Measurements from ENCODE around the gene PPFIBP1. TPM values are rescaled to one million over a fixed set of nuclear protein-coding genes. Genes with fewer than 3 reads are reported as not detected.
A peak's percentile ranks its signal among the peaks of the same experiment; 100 is the strongest.

Gene PPFIBP1
- total and polyA plus RNA-seq, 8 donors, result 6.6 to 254 (median 50.0) TPM

GRCh38 chr12:27517546-27517945 lies 6.5 kb upstream of the PPFIBP1 start:
- TF ChIP-seq POLR2AphosphoS5 (IDR thresholded peaks at IDR 0.05), result no peak
- no peak for TF ChIP-seq EP300 (IDR thresholded peaks at IDR 0.05)
- TF ChIP-seq POLR2A (IDR thresholded peaks at IDR 0.05), result no peak
- TF ChIP-seq, protein P1, sequence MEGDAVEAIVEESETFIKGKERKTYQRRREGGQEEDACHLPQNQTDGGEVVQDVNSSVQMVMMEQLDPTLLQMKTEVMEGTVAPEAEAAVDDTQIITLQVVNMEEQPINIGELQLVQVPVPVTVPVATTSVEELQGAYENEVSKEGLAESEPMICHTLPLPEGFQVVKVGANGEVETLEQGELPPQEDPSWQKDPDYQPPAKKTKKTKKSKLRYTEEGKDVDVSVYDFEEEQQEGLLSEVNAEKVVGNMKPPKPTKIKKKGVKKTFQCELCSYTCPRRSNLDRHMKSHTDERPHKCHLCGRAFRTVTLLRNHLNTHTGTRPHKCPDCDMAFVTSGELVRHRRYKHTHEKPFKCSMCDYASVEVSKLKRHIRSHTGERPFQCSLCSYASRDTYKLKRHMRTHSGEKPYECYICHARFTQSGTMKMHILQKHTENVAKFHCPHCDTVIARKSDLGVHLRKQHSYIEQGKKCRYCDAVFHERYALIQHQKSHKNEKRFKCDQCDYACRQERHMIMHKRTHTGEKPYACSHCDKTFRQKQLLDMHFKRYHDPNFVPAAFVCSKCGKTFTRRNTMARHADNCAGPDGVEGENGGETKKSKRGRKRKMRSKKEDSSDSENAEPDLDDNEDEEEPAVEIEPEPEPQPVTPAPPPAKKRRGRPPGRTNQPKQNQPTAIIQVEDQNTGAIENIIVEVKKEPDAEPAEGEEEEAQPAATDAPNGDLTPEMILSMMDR (IDR thresholded peaks at IDR 0.05), result no peak
- intact Hi-C loops (cut with DNase I; ENCODE audit: low total_unique reads), result no loop called here
- no peaks in the 10 kb centered on the region for H3K9me3 ChIP-seq
- 71 to 96% (median 94%) methylated on average over 3 of the region's 3 CpGs for WGBS, 5 donors
- H3K36me3 ChIP-seq, result no peaks in the 10 kb centered on the region
- no peak overlapping the region for H3K4me3 ChIP-seq
- peaks cover 0 to under 1% (median 0%) of the 10 kb centered on the region in 4 donors for H3K4me1 ChIP-seq
- DNase-seq, result no peak
- no peaks in the 10 kb centered on the region for H3K27me3 ChIP-seq
- no peak overlapping the region for H3K27ac ChIP-seq

DNA sequence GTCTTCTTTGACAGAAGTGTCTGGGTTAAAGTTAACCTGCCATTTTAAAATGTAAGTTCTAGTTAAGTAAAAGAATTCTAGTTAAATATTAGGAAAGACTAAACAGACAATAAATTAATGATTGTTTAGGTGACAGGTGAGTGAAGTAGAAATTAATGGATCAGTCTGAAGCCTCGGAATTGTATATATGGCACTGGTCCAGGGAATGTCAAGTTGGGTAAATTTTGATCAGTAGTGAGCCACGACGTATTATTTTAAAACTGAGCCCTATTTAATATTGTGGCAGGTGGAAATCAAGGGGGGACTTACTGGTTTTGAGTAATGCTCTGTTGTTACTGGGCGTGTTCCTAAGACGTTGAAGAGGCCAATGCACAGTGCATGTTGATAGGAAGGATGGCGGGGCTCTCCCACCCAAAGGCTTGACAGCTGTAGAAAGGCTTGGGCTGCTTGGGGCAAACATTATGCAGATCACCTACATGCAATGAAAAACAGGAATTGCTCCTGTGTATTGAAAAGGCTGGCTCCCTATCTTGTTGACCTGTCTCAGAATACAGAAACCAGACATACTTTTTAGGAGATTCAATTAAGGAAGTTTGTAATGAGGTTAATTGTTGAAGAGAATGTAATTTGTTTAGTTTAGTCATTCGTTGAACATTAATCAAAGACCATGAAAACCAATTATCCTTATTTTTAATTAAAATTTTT lies 5.9 kb upstream of the PPFIBP1 start:
- no peak for DNase-seq
- 69 to 76% (median 74%) methylated on average over 7 of the region's 7 CpGs for WGBS, 5 donors
- no peaks in the 10 kb centered on the region for H3K9me3 ChIP-seq
- no peaks in the 10 kb centered on the region for H3K36me3 ChIP-seq
- TF ChIP-seq POLR2AphosphoS5 (IDR thresholded peaks at IDR 0.05) (no peak), EP300 (IDR thresholded peaks at IDR 0.05) (no peak), POLR2A (IDR thresholded peaks at IDR 0.05) (no peak)
- TF ChIP-seq, protein P1 (IDR thresholded peaks at IDR 0.05), result no peak
- H3K4me3 ChIP-seq, result no peak overlapping the region
- no peak overlapping the region for H3K27ac ChIP-seq
- peaks cover 0 to 6% (median 4%) of the 10 kb centered on the region in 4 donors for H3K4me1 ChIP-seq
- H3K27me3 ChIP-seq, result no peaks in the 10 kb centered on the region
- intact Hi-C loops (cut with DNase I; ENCODE audit: low total_unique reads), result no loop called here

DNA sequence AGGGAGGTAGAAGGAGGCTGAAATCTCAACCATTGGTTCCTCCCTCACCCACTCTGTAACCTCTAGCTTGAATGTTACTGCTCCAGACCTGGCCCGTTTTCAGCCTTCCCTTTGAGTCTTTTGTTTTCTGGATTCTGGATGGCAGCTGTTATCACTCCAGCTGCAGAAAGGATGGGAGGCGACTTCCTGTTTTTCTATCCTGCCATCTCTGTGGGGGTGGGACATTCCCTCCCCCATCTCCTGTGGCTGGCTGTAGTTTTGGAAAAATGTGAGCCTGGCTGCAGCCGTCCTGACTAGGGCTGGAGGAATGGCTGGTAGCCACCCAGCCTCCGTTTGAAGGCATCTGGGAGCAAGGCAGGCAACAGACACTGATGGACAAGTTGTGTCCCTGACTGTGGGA lies 2.9 kb upstream of the PPFIBP1 start:
- Histone ChIP-seq H3K4me1 (peaks cover 0 to 18% (median 11%) of the 10 kb centered on the region in 4 donors), H3K27me3 (no peaks in the 10 kb centered on the region), H3K36me3 (no peaks in the 10 kb centered on the region), H3K27ac (peak overlapping the region in 2 of 5 donors; percentile 5 to 15), H3K4me3 (no peak overlapping the region), H3K9me3 (no peaks in the 10 kb centered on the region)
- DNase-seq, result peak in 1 of 2 donors; percentile 64
- WGBS, 5 donors, result 62 to 70% (median 66%) methylated on average over 4 of the region's 4 CpGs
- intact Hi-C loops (cut with DNase I; ENCODE audit: low total_unique reads), result loop anchor here (10.0 kb wide), 1 partner anchor 114 kb away; no protein-coding TSS in a partner anchor
- no peak for TF ChIP-seq POLR2AphosphoS5 (IDR thresholded peaks at IDR 0.05)
- TF ChIP-seq, protein P1 (IDR thresholded peaks at IDR 0.05), result no peak
- no peak for TF ChIP-seq EP300 (IDR thresholded peaks at IDR 0.05)
- TF ChIP-seq POLR2A (IDR thresholded peaks at IDR 0.05), result no peak

DNA sequence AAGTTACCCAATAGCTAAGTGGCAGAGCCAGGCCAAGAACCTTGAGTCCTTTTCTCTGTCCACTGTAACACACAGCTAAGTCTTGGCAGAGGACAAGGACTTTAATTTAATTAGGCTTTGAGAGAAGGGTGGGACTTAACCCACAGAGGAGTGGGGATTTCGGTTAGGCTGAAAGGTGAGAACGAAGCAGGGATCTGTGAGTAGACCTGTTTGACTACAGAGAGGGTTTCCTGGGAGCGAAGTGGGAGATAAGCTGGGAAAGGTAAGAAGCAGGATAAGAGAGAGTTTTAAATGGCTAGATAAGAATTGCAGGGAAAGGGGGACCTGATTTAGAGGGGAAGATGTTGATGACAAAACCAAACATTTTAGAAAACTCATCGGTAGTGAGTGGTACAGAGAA lies 2.0 kb upstream of the PPFIBP1 start:
- DNase-seq, result no peak
- Histone ChIP-seq H3K4me1 (peaks cover 0 to 25% (median 14%) of the 10 kb centered on the region in 4 donors), H3K4me3 (no peak overlapping the region), H3K36me3 (no peaks in the 10 kb centered on the region), H3K27me3 (no peaks in the 10 kb centered on the region), H3K9me3 (no peaks in the 10 kb centered on the region), H3K27ac (no peak overlapping the region)
- intact Hi-C loops (cut with DNase I; ENCODE audit: low total_unique reads), result loop anchor here (10.0 kb wide), 1 partner anchor 113 kb away; no protein-coding TSS in a partner anchor
- TF ChIP-seq, protein P1 (IDR thresholded peaks at IDR 0.05), result no peak
- no peak for TF ChIP-seq POLR2AphosphoS5 (IDR thresholded peaks at IDR 0.05)
- WGBS, 5 donors, result 50 to 79% (median 62%) methylated on average over 4 of the region's 4 CpGs

All from stomach (tissue), 9 donors.